Stimulated activated CD8-positive, alpha-beta memory T cell treated with anti-CD3 and anti-CD28 coated beads, Interleukin-15, amount 100 ng/mL, for 24 hours (primary cell): ENCODE data around the gene PZP.

ENCODE experiments used
- DNase-seq: peaks from one replicate; pipeline ENCODE4 v3.0.0-alpha.2; 2020; ENCODE audit warnings: low read depth

The PZP gene

GRCh38 chr12:9123781-9124382 is 84.3 kb downstream of the PZP start:
- no peak for DNase-seq

- no peak for DNase-seq
Measured at GRCh38 chr12:9122091-9122609, 86.0 kb downstream of the PZP start.

GRCh38 chr12:9120487-9121184 is 87.6 kb downstream of the PZP start:
- no peak for DNase-seq

- DNase-seq: no peak
Measured at GRCh38 chr12:9118158-9118557, 90.0 kb downstream of the PZP start.

- no peak for DNase-seq
Measured at GRCh38 chr12:9115731-9116559, 92.2 kb downstream of the PZP start, which contains the start of gene A2M. Gene A2M, minus strand, starts transcription at chr12:9115919. Its CDS starts 70 bp downstream, at chr12:9115849.

- no peak for DNase-seq
Measured at GRCh38 chr12:9114946-9115345, 93.2 kb downstream of the PZP start.

GRCh38 chr12:9113987-9114309 is 94.2 kb downstream of the PZP start:
- no peak for DNase-seq

GRCh38 chr12:9113296-9113986 is 94.8 kb downstream of the PZP start:
- no peak for DNase-seq

- DNase-seq: no peak
Measured at GRCh38 chr12:9112076-9112853, 95.9 kb downstream of the PZP start.

GRCh38 chr12:9111525-9111924 is 96.7 kb downstream of the PZP start:
- no peak for DNase-seq

GRCh38 chr12:9109737-9110491 is 98.3 kb downstream of the PZP start:
- DNase-seq: no peak

GRCh38 chr12:9109213-9109522 is 99.0 kb downstream of the PZP start:
- no peak for DNase-seq

- no peak for DNase-seq
Measured at GRCh38 chr12:9108504-9109212, 99.5 kb downstream of the PZP start.

GRCh38 chr12:9107542-9107873 is 100.7 kb downstream of the PZP start:
- no peak for DNase-seq

GRCh38 chr12:9106610-9107541 is 101.3 kb downstream of the PZP start:
- DNase-seq: no peak

GRCh38 chr12:9106067-9106466 is 102.1 kb downstream of the PZP start:
- no peak for DNase-seq

- DNase-seq: no peak
Measured at GRCh38 chr12:9104767-9105423, 103.3 kb downstream of the PZP start.

- no peak for DNase-seq
Measured at GRCh38 chr12:9104087-9104486, 104.1 kb downstream of the PZP start.
